Fibroblast of villous mesenchyme (primary cell): ENCODE results near the gene TIMM23. TPM values are rescaled to one million over a fixed set of nuclear protein-coding genes. Genes with fewer than 3 reads are reported as not detected.
"Not testable (repeated sequence)": the region's sequence is repeated elsewhere in the genome, so short reads cannot be mapped to it uniquely, and the experiment has no call there.

ENCODE experiments used
- DNase-seq: peaks from one replicate; pipeline ENCODE4 v3.0.0-alpha.2; 2010; ENCODE audit warnings: low read depth
- H3K4me3 ChIP-seq: 2 replicates; pipeline ENCODE4 v1.5.1; 2011; ENCODE audit warnings: low read depth, mild to moderate bottlenecking, low read length
- total RNA-seq: library from RNA; depleted of rRNA; stranded (reverse); fragments of >200 nt; gene quantifications from 2 replicates; pipeline ENCODE4 v1.2.3, GENCODE V29; 2012

Gene TIMM23, protein sequence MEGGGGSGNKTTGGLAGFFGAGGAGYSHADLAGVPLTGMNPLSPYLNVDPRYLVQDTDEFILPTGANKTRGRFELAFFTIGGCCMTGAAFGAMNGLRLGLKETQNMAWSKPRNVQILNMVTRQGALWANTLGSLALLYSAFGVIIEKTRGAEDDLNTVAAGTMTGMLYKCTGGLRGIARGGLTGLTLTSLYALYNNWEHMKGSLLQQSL
- total RNA-seq = 62.2 and 79.5 TPM in 2 replicates

DNA sequence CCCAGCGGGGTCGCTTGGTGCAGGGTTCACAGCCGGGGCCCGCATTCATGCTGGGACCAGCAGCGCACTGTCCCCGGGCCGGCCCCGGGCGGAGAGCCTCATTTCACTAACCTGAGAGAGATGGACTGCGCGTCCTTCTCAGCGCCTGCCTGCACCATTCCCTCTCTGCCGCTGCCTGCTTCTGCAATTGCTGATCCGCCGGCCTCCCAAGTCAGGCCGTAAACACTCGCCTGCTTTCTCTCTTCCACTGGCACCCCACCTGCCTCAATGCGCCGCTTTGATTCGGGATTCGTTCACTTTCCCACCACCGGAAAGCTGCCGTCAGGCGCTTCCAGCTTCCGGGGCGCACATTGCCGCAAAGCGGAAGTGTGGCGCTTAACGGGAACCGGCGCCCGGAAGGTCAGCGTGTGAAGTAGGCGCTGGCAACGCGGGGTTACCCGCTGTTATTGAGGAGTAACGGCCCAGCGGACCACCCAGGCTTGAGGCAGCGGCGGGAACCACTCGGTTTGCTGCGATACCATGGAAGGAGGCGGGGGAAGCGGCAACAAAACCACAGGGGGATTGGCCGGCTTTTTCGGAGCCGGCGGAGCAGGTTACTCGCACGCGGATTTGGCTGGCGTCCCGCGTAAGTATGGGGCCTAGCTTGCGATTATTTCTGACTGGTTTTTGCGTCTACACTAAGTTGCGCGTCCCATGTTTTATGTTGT lies at the start of gene TIMM23:
Gene TIMM23 (plus strand): TSS at position 384 of the 707 bp plus-strand sequence. CDS start 136 bp downstream, at position 520.
- peak within 1 kb of the TSS; percentile 78 for H3K4me3 ChIP-seq
- DNase-seq = peak; percentile 88

- not testable (repeated sequence) for DNase-seq, H3K4me3 ChIP-seq
Observed at GRCh38 chr10:45926790-45927189, 45.5 kb upstream of the TIMM23 start.

GRCh38 chr10:45931305-45931704 lies 41.0 kb upstream of the TIMM23 start:
- H3K4me3 ChIP-seq, DNase-seq: not testable (repeated sequence)

DNA sequence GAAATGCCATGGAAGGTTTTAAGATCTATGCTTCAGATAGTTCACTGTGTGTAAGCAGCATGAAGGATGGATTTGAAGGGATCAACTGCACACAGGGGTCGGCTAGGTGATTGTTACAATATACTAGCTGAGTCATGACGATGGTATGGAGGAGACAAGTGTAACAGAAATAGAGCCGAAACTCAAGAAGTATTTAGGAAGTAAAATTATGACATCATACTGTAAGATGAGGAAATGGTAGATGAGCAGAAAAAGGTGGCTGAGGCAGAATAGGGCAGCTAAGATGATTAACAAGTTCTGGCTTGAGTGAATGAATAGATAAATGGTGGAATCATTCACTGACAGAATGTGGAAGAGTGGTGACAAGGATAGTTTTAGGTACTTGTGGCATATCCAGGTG lies 37.5 kb upstream of the TIMM23 start:
- not testable (repeated sequence) for DNase-seq, H3K4me3 ChIP-seq

GRCh38 chr10:45939176-45939697 lies 33.1 kb upstream of the TIMM23 start:
- H3K4me3 ChIP-seq, DNase-seq: not testable (repeated sequence)

GRCh38 chr10:45941196-45941595 lies 31.1 kb upstream of the TIMM23 start:
- not testable (repeated sequence) for DNase-seq

DNA sequence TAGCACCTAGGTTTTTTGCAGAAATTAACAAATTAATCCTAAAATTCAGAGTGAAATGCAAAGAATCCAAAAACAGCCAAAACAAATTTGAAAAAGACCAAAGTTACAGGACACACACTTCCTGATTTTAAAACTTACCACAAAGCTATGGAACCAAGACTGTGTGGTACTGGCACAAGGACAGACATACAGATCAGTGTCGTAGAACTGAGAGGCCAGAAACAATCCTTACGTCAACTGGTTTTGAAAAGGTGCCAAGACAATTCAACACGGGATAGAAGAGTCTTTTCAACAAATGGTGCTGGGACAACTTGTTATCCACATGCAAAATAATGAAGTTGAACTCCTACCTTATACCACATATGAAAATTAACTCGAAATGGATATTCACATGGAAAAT lies 26.8 kb upstream of the TIMM23 start:
- H3K4me3 ChIP-seq, DNase-seq: not testable (repeated sequence)

More at GRCh38 chr10:45941196-45941595, 31.1 kb upstream of the TIMM23 start:
- H3K4me3 ChIP-seq = not testable (repeated sequence)

DNA sequence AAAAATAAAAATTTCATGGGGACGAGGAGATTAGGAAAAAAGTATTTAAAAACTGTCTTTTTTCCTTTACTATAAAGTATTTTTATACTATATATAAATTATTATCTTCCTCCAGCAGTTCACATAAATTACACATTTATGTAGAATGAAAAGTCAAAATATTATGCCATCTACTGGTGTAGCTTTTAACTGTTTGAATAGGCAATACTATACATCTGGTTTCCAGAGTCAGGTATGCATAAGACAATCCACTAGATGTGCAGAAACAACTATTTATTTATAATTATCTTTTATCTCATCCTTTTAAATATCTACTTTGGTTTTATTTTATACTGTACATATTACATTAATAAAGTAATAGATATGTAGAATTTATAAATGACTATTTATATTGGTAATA lies 24.9 kb upstream of the TIMM23 start:
- not testable (repeated sequence) for DNase-seq, H3K4me3 ChIP-seq

- not testable (repeated sequence) for H3K4me3 ChIP-seq
- peak; percentile 38 for DNase-seq
Observed at GRCh38 chr10:45948801-45949200, 23.5 kb upstream of the TIMM23 start.

DNA sequence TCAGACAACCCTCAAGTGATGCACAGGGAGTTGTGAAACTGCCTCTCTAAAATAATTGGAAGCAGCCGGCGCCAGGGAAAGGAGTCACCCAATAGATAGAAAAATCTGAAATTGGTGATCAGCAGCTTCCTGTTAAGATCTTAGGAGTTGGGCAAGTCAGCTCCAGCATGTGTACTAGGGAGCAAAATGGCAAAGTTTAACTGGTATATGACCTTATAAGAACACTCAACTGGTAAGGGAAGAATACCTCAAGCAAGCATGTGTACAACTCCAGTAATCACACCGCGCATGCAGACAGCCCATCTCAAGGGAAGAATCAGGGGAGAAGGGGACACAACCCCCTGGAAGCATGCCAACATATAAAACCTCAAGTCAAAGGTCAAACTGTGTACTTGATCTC lies 17.9 kb upstream of the TIMM23 start:
- H3K4me3 ChIP-seq, DNase-seq: not testable (repeated sequence)

DNA sequence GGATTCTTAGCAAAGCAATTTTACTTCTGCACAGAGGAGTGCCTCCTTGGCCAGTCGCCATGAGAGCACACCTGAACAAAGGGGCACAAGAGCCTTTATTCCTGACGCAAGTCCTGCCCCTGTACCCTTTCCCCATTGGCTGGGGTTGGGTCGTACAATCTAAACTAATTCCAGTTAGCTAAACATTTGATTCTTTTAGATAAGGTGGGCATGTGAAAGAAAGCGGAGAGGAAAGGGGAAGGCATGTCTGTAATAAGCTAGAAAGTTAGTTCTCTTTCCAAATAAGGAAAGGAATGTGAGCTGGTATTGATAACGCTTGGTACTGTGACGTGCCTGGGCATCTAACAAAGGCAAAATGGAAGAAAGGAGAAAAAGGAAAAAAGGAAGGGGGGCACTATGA lies 15.7 kb upstream of the TIMM23 start:
- peak; percentile 19 for DNase-seq
- not testable (repeated sequence) for H3K4me3 ChIP-seq

GRCh38 chr10:45957928-45958327 lies 14.4 kb upstream of the TIMM23 start:
- H3K4me3 ChIP-seq, DNase-seq: not testable (repeated sequence)

DNA sequence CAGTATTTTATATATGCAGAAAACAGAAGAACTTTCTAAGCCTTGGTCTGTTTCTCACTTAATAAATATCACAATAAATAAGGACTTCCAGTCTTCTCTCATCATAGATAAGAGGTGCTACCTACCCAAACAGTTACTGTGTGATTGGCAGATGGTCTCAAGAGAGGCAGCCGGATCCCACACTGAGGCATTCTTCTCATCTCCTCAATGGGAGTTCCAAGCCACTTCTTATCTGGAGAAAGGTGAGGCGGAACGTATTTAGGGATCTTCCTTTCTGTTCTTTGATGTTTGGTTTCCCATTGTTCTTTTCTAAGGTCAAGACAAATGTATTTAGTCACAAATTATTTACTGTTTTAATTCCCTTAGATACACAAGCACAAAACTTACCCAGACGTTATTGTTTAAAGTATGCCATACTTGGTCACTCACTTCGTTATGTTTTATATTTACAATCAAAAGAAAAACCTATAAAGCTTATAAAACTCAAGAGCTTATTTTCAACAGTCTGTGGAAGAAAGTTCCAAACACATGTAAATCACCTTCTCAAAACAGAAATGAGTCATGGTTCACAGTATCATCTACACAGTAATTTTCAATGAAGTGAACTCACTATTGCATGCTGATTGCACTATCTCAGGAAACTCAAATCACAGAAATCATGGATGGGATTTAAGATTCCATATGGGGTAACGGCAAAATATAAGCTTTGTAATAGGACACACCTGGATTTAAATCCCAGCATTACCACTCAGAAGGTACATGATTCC lies 9.4 kb upstream of the TIMM23 start:
- not testable (repeated sequence) for H3K4me3 ChIP-seq, DNase-seq

GRCh38 chr10:45971019-45971418 lies 1.3 kb upstream of the TIMM23 start:
- peak overlapping the region; percentile 78 for H3K4me3 ChIP-seq
- DNase-seq = not testable (repeated sequence)

DNA sequence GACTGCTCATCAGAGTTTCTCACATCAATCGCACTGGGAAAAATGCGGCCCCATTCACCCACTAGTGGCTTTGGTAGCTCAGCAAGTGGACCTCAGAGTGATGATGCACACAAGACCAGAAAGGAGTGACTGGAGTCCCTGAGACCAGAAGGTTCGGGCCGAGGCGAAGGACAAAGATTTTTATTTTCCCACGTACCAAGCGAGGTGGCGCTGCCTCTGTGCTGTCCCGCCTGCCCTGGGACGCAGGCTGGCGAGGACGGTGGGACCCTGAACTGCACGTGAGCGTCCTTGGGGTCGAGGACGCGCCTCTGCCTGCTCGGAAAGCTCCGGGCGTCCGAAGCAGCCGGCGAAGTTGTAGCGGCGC lies 565 bp upstream of the TIMM23 start:
- peak overlapping the region; percentile 78 for H3K4me3 ChIP-seq
- peak; percentile 6 for DNase-seq

- H3K4me3 ChIP-seq = peak overlapping the region; percentile 78
- peak; percentile 18 for DNase-seq
Observed at GRCh38 chr10:45972813-45973169, 502 bp downstream of the TIMM23 start.

DNA sequence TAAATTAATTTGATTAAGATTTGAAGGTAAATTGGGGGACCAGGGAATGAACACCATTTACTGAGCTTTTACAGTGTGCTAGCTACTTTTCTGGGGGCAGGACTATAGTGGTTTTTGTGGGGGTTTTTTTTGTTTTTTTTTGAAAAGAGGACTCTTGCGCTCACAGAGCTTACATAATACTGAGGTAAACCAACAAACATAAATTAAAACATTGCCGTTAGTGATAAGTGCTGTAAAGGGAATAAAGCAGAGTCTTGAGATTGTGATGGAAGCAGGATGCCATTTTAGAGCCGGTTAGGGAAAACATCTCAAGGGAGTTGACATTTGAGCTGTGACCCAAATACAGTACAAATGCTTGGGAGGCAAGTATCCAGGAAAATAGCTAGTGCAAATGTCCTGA lies 1.8 kb downstream of the TIMM23 start:
- H3K4me3 ChIP-seq = peak overlapping the region; percentile 9
- DNase-seq = not testable (repeated sequence)

GRCh38 chr10:45978554-45978953 lies 6.3 kb downstream of the TIMM23 start:
- not testable (repeated sequence) for DNase-seq, H3K4me3 ChIP-seq

DNA sequence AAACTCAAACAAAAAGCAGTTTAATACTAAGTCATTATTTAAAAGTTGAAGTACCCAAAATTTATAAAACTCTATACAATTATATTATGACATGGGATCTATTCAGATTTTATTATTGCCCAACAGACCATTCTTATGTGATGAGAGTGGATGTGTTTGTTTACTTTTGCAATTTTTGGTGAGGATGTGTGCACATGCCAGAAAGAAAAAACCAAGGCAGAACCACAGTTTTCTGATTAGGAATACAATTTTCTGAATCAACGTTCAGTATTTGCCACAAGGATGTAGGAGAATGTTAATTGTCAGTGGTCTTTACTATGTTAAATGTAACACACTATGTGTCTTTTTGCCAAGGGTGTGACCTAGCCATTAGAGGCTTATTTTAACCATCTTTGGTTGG lies 9.1 kb downstream of the TIMM23 start:
- not testable (repeated sequence) for H3K4me3 ChIP-seq, DNase-seq
